Activated naive CD4-positive, alpha-beta T cell treated with anti-CD3 and anti-CD28 coated beads for 36 hours (primary cell): Measurements from ENCODE around the gene GTF2H4. TPM values are rescaled to one million over a fixed set of nuclear protein-coding genes. Genes with fewer than 3 reads are reported as not detected.

ENCODE experiments used
- CTCF ChIA-PET: fragments of 350-600 bp; sonication (Branson Sonifier 250); formaldehyde crosslinking; loops from one replicate; lab custom pipeline; 2021; ENCODE audit warnings: antibody characterized with exemption; lab: Charles Lee
- DNase-seq: peaks from one replicate; pipeline ENCODE4 v3.0.0-alpha.2; 2020
- H3K27ac Mint-ChIP-seq: one replicate; pipeline ENCODE4 v1.8.0; 2021; ENCODE audit warnings: mild to moderate bottlenecking, mixed read lengths
- H3K27me3 Mint-ChIP-seq: one replicate; pipeline ENCODE4 v1.8.0; 2021; ENCODE audit warnings: low read depth, mixed read lengths
- H3K36me3 Mint-ChIP-seq: one replicate; pipeline ENCODE4 v1.8.0; 2021; ENCODE audit warnings: low read depth, mixed read lengths
- H3K4me1 Mint-ChIP-seq: one replicate; pipeline ENCODE4 v1.8.0; 2021; ENCODE audit warnings: low read depth, mixed read lengths
- H3K4me3 Mint-ChIP-seq: one replicate; pipeline ENCODE4 v1.8.0; 2021; ENCODE audit warnings: mild to moderate bottlenecking, moderate library complexity, mixed read lengths
- H3K9me3 Mint-ChIP-seq: one replicate; pipeline ENCODE4 v1.8.0; 2021; ENCODE audit warnings: mixed read lengths
- intact Hi-C: fragments of 100-400 bp; cut with micrococcal nuclease; formaldehyde crosslinking; loops from one replicate; pipeline ENCODE4 v1.15.1; 2023
- total RNA-seq, 2 experiments: library from RNA; stranded (reverse); gene quantifications; one replicate each; pipeline ENCODE4 v1.2.3, GENCODE V29; 2021

GTF2H4 gene
- total RNA-seq, 2 experiments from 2014 or later, result 33.3 to 42.4 TPM

- H3K9me3 Mint-ChIP-seq, result no peaks in the 10 kb centered on the region
- H3K4me3 Mint-ChIP-seq, result no peak overlapping the region
- CTCF ChIA-PET, result no interaction called here
- no peak overlapping the region for H3K27ac Mint-ChIP-seq
- peaks cover 5% of the 10 kb centered on the region for H3K36me3 Mint-ChIP-seq
- peaks cover 11% of the 10 kb centered on the region for H3K4me1 Mint-ChIP-seq
- no peak for DNase-seq
- intact Hi-C loops, result no loop called here
- H3K27me3 Mint-ChIP-seq, result no peaks in the 10 kb centered on the region
Measured at GRCh38 chr6:30890646-30891449, 17.2 kb upstream of the GTF2H4 start.

DNA sequence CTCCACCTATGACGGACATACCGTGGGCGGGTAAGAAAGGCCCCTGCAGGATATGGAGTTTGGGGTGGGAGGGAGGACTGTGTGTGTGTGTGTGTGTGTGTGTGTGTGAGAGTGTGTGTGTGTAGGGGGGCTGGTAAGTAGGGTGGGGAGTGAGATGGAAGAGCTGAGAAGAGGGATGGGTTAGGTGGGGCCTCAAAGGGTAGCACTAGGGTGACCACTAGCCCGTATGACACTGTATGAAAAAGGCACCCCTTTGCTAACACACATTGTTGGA lies 16.6 kb upstream of the GTF2H4 start:
- Mint-ChIP-seq H3K36me3 (peaks cover 5% of the 10 kb centered on the region), H3K4me1 (peaks cover 6% of the 10 kb centered on the region), H3K27me3 (no peaks in the 10 kb centered on the region), H3K27ac (no peak overlapping the region), H3K9me3 (no peaks in the 10 kb centered on the region), H3K4me3 (no peak overlapping the region)
- intact Hi-C loops, result no loop called here
- DNase-seq, result no peak
- CTCF ChIA-PET, result no interaction called here

- intact Hi-C loops, result no loop called here
- no peaks in the 10 kb centered on the region for H3K27me3 Mint-ChIP-seq
- no peak for DNase-seq
- CTCF ChIA-PET, result no interaction called here
- H3K4me1 Mint-ChIP-seq, result no peaks in the 10 kb centered on the region
- no peaks in the 10 kb centered on the region for H3K9me3 Mint-ChIP-seq
- no peak overlapping the region for H3K27ac Mint-ChIP-seq
- peaks cover 5% of the 10 kb centered on the region for H3K36me3 Mint-ChIP-seq
- H3K4me3 Mint-ChIP-seq, result no peak overlapping the region
Measured at GRCh38 chr6:30891816-30892538, 16.0 kb upstream of the GTF2H4 start.

- Mint-ChIP-seq H3K36me3 (peaks cover 5% of the 10 kb centered on the region), H3K9me3 (no peaks in the 10 kb centered on the region), H3K27ac (no peak overlapping the region), H3K27me3 (no peaks in the 10 kb centered on the region), H3K4me1 (no peaks in the 10 kb centered on the region), H3K4me3 (no peak overlapping the region)
- DNase-seq, result no peak
- intact Hi-C loops, result no loop called here
- CTCF ChIA-PET, result no interaction called here
Measured at GRCh38 chr6:30893001-30893591, 14.9 kb upstream of the GTF2H4 start.

- H3K4me1 Mint-ChIP-seq, result no peaks in the 10 kb centered on the region
- CTCF ChIA-PET, result no interaction called here
Measured at GRCh38 chr6:30893666-30894065, 14.3 kb upstream of the GTF2H4 start.

GRCh38 chr6:30894381-30894780 lies 13.6 kb upstream of the GTF2H4 start:
- intact Hi-C loops, result no loop called here
- no peak for DNase-seq
- H3K4me3 Mint-ChIP-seq, result no peak overlapping the region
- H3K27ac Mint-ChIP-seq, result no peak overlapping the region
- no peaks in the 10 kb centered on the region for H3K4me1 Mint-ChIP-seq
- CTCF ChIA-PET, result no interaction called here
- H3K27me3 Mint-ChIP-seq, result no peaks in the 10 kb centered on the region
- no peaks in the 10 kb centered on the region for H3K9me3 Mint-ChIP-seq
- H3K36me3 Mint-ChIP-seq, result peaks cover 8% of the 10 kb centered on the region

More at GRCh38 chr6:30893666-30894065, 14.3 kb upstream of the GTF2H4 start:
- no peak overlapping the region for H3K27ac Mint-ChIP-seq
- no peak overlapping the region for H3K4me3 Mint-ChIP-seq
- intact Hi-C loops, result no loop called here
- H3K9me3 Mint-ChIP-seq, result no peaks in the 10 kb centered on the region
- no peak for DNase-seq
- H3K36me3 Mint-ChIP-seq, result peaks cover 8% of the 10 kb centered on the region
- H3K27me3 Mint-ChIP-seq, result no peaks in the 10 kb centered on the region

GRCh38 chr6:30894935-30895334 lies 13.1 kb upstream of the GTF2H4 start:
- Mint-ChIP-seq H3K4me1 (no peaks in the 10 kb centered on the region), H3K4me3 (no peak overlapping the region), H3K27me3 (no peaks in the 10 kb centered on the region), H3K27ac (no peak overlapping the region), H3K36me3 (peaks cover 6% of the 10 kb centered on the region), H3K9me3 (no peaks in the 10 kb centered on the region)
- CTCF ChIA-PET, result interaction anchor here (1.4 kb wide), 1 partner anchor 192 kb away, joined by 4 read pairs; no protein-coding TSS in a partner anchor
- DNase-seq, result no peak
- intact Hi-C loops, result no loop called here

- no peak overlapping the region for H3K27ac Mint-ChIP-seq
- H3K4me1 Mint-ChIP-seq, result peaks cover 3% of the 10 kb centered on the region
- CTCF ChIA-PET, result interaction anchor here (1.4 kb wide), 1 partner anchor 192 kb away, joined by 4 read pairs; no protein-coding TSS in a partner anchor
- H3K27me3 Mint-ChIP-seq, result no peaks in the 10 kb centered on the region
- no peak overlapping the region for H3K4me3 Mint-ChIP-seq
- H3K36me3 Mint-ChIP-seq, result peaks cover 4% of the 10 kb centered on the region
- no peaks in the 10 kb centered on the region for H3K9me3 Mint-ChIP-seq
- intact Hi-C loops, result no loop called here
- DNase-seq, result no peak
Measured at GRCh38 chr6:30895343-30895742, 12.7 kb upstream of the GTF2H4 start.

- H3K4me1 Mint-ChIP-seq, result peaks cover 11% of the 10 kb centered on the region
- no peak overlapping the region for H3K4me3 Mint-ChIP-seq
- no peaks in the 10 kb centered on the region for H3K27me3 Mint-ChIP-seq
- CTCF ChIA-PET, result interaction anchor here (1.4 kb wide), 1 partner anchor 191 kb away, joined by 4 read pairs; no protein-coding TSS in a partner anchor
- H3K36me3 Mint-ChIP-seq, result peaks cover 4% of the 10 kb centered on the region
- no peak overlapping the region for H3K27ac Mint-ChIP-seq
- intact Hi-C loops, result no loop called here
- H3K9me3 Mint-ChIP-seq, result no peaks in the 10 kb centered on the region
- no peak for DNase-seq
Measured at GRCh38 chr6:30896541-30896940, 11.5 kb upstream of the GTF2H4 start.

GRCh38 chr6:30897882-30898281 lies 10.1 kb upstream of the GTF2H4 start:
- DNase-seq, result no peak
- H3K4me1 Mint-ChIP-seq, result peaks cover 11% of the 10 kb centered on the region
- H3K27ac Mint-ChIP-seq, result no peak overlapping the region
- intact Hi-C loops, result no loop called here
- no peaks in the 10 kb centered on the region for H3K9me3 Mint-ChIP-seq
- CTCF ChIA-PET, result interaction anchor here (0.7 kb wide), 1 partner anchor 18 kb away, joined by 3 read pairs; no protein-coding TSS in a partner anchor
- peaks cover 4% of the 10 kb centered on the region for H3K36me3 Mint-ChIP-seq
- H3K4me3 Mint-ChIP-seq, result no peak overlapping the region
- no peaks in the 10 kb centered on the region for H3K27me3 Mint-ChIP-seq

DNA sequence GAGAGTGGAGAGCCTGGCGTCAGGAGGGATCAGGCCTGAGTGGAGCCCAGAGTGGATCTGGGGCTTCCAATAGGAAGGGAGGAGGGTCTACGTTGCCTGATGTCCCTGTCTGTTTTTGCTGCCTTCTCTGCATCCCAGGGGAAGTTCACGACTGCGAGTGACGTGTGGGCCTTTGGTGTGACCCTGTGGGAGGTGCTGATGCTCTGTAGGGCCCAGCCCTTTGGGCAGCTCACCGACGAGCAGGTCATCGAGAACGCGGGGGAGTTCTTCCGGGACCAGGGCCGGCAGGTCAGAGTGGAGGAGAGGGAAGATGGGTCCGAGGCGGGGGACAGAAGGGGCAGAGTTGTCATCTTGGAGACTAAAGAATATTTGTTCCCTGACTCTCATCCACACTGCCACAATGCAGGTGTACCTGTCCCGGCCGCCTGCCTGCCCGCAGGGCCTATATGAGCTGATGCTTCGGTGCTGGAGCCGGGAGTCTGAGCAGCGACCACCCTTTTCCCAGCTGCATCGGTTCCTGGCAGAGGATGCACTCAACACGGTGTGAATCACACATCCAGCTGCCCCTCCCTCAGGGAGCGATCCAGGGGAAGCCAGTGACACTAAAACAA lies 9.2 kb upstream of the GTF2H4 start:
- H3K4me1 Mint-ChIP-seq, result peaks cover 11% of the 10 kb centered on the region
- no peak overlapping the region for H3K4me3 Mint-ChIP-seq

GRCh38 chr6:30900863-30901417 lies 7.1 kb upstream of the GTF2H4 start:
- peak; percentile 50 for DNase-seq
- peaks cover 4% of the 10 kb centered on the region for H3K36me3 Mint-ChIP-seq
- H3K4me1 Mint-ChIP-seq, result peaks cover 11% of the 10 kb centered on the region
- CTCF ChIA-PET, result interaction anchor here (0.7 kb wide), 1 partner anchor 451 kb away, joined by 3 read pairs; no protein-coding TSS in a partner anchor
- no peaks in the 10 kb centered on the region for H3K27me3 Mint-ChIP-seq
- no peaks in the 10 kb centered on the region for H3K9me3 Mint-ChIP-seq
- no peak overlapping the region for H3K27ac Mint-ChIP-seq
- H3K4me3 Mint-ChIP-seq, result no peak overlapping the region
- intact Hi-C loops, result no loop called here

More for the DNA sequence above, 9.2 kb upstream of the GTF2H4 start:
- CTCF ChIA-PET, result interaction anchor here (0.8 kb wide), 1 partner anchor 70 kb away, joined by 4 read pairs; no protein-coding TSS in a partner anchor
- Mint-ChIP-seq H3K36me3 (peaks cover 4% of the 10 kb centered on the region), H3K9me3 (no peaks in the 10 kb centered on the region), H3K27ac (no peak overlapping the region), H3K27me3 (no peaks in the 10 kb centered on the region)
- intact Hi-C loops, result no loop called here
- no peak for DNase-seq
